Limb (tissue), 2 donors: ENCODE results near the gene TNFSF8.

Experiments
- DNase-seq, 2 donors: peaks; one replicate each; pipeline ENCODE4 v3.0.0-alpha.2; 2016; ENCODE audit errors: extremely low spot score in 2 of 2

The TNFSF8 gene

GRCh38 chr9:114878879-114879564, 51.4 kb downstream of the TNFSF8 start:
- no peak for DNase-seq

- DNase-seq, result no peak
These were observed 60.5 kb downstream of the TNFSF8 start for GRCh38 chr9:114869845-114870244.

DNA sequence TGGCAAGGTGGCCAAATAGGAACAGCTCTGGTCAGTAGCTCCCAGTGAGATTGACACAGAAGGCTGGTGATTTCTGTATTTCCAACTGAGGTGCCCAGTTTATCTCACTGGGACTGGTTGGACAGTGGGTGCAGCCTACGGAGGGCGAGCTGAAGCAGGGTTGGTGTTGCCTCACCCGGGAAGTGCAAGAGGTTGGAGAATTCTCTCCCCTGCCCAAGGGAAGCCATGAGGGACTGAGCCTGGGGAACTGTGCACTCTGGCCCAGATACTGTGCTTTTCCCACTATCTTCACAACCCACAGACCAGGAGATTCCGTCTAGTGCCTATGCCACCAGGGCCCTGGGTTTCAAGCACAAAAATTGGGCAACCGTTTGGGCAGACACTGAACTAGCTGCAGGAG, 61.0 kb downstream of the TNFSF8 start:
- no peak for DNase-seq

GRCh38 chr9:114867327-114867726, 63.1 kb downstream of the TNFSF8 start:
- DNase-seq, result no peak

DNA sequence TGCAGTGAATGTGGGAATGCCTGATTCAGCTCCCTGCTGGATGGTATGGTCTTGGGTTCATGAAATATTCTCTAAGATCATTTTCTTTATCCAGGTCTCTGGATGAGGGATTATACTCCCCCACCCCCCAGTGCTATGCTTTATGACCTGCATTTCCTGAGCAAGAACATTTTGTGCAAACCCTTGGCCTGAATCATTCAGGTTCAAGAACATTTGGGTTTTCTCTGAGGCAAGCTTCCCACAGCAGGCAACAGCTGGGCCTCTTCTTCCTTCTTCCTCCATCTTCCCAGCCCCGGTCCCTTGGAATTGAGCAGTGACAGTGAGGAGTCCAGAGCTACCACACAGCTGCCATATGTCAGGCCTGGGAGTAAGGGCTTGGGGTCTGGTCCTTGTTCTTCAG, 65.9 kb downstream of the TNFSF8 start:
- DNase-seq, result no peak

- DNase-seq, result no peak
These were observed 68.3 kb downstream of the TNFSF8 start for GRCh38 chr9:114861922-114862605.

DNA sequence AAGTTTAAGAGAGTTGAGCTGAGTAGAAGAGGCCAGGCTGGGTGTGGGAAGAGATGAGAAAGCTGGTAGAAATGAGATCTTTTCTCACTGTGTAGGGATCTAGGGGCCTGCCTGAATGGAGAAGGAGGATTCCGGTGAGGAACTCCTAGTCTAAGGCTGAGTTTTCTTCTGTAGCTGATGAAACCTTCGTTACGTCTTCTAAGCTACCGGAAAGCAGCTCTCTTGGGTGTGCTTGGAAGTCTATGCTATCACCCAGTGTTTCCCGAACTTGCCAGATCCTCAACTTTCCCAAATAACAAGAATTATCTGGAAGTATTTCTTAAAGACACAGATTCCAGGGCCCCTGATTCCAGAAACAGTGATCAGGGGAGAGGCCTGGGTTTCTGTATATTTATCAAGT, 69.1 kb downstream of the TNFSF8 start:
- no peak for DNase-seq

DNA sequence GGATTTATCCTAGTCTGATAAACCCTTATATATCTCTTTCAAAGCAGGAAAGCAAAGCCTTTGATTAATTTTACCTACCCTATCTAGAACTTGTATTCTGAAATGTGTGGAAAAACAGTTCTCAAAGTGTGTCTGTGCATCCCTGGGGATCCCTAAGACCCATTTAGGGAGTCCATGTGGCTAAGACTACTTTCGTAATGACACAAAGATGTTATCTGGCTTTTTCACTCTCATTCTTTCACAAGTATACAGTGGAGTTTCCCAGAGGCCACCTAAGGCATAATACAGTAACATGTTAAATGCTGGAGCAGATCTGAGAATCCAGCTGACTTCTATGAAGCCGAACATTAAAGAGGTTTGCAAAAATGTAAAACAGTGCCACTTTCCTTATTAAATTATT, 70.2 kb downstream of the TNFSF8 start:
- no peak for DNase-seq

GRCh38 chr9:114856942-114857315, 73.5 kb downstream of the TNFSF8 start:
- DNase-seq, result no peak

GRCh38 chr9:114856215-114856941, 74.0 kb downstream of the TNFSF8 start:
- no peak for DNase-seq

GRCh38 chr9:114855488-114855887, 74.9 kb downstream of the TNFSF8 start:
- no peak for DNase-seq

DNA sequence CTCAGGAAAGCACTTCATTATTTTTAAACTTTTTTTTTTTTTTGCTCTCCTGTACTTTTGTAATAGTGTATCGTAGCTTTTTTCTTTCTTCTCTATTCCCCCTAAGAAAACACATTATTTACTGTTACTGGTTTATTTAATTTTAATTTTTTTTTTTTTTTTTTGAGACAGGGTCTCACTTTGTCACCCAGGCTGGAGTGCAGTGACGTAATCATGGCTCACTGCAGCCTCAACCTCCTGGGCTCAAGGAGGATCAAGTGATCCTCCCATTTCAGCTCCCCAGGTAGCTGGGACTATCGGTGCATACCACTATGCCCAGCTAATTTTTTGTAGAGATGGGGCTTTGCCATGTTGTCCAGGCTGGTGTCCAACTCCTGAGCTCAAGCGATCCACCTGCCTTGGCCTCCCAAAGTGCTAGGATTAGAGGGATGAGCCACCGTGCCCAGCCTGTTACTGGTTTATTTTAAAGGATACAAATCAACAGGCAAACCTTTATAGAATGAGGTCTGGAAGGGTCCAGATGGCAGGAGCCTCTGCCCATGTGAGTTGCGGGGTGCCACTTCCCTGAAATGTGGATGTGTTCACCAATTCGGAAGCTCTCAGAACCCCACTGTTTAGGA, 75.5 kb downstream of the TNFSF8 start:
- DNase-seq, result no peak

DNA sequence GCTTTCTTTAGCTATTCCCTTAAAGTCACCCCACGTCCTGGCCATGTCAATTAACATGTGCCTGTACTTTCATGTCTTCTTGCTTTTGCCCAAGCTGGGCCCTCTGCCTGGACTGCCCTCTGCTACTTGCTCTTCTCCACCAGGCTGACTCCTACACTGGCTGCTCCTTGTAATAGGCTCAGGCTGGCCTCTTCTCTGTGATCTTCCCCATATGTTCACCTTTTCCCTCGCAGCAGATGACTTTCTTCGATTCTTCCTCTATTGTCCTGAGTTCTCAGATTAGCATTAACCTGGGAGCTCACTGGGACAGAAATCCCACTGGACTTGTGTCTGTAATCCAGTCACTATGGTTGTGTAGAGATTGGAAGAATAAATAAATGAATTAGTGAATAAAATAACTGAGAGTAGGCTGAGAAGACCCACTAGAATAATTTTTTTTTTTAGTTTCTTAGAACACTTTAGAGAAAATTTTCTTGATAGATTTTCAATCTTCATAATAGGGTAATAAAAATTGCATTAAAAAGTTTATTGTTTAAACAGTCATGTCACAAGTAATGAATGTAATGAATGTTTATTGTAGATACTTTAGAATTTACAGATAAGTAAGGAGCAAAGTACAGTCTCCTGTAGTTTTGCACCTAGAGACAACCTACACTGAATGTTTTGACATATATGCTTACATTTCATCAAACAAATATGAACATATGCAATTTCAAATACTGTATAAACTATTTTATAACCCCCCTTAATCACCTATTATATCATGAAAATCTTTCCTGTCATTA, 77.1 kb downstream of the TNFSF8 start:
- no peak for DNase-seq

DNA sequence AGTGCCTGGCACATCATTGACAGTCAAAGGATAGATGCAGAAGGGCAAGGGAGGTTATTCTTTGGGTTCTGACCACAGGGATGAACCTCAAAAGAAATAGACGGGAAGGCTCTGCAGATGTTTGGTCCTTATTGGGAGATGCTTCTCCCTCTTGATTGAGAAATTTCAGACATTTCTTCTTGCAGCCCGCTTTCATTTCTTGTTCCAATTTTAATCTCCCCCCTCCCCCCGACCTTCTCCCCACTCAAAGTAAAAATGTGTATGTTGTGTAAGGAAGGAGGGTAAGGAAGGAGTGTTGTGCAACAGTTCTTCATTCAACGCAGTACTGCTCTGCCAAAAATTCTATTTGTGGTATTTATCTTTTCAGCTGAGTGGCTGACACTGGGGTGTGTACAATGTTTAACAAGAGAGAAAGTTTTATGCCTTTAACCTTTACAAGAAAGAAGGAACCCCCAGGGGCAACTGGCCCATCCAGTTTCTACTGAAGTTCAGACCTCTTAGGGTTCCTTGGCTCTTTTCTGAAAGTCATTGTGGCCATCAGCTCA, 78.3 kb downstream of the TNFSF8 start:
- DNase-seq, result no peak

DNA sequence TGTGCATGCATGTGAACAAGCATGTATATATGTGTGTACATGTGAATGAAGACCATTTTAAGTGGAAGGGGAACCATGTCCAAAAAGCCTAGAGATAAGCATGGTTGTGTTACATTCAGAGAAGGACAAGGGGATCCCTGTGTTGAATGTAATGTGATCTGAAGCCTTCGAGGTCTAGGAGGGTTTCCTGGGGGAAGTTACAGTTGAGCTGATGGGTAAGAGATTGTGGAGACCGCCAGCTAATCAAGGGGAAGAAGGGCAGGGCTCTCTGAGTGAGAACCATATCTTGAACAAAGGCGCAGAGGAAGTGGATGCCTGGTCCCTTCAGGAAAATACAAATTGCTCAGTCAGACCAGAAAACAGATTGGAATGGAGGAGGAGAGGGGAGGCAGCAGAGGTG, 79.1 kb downstream of the TNFSF8 start:
- no peak for DNase-seq
